ENCODE data around the gene ZNF426. TPM values are rescaled to one million over a fixed set of nuclear protein-coding genes. Genes with fewer than 3 reads are reported as not detected.
"Not testable (repeated sequence)": the region's sequence is repeated elsewhere in the genome, so short reads cannot be mapped to it uniquely, and the experiment has no call there.

Gene ZNF426
- total RNA-seq, result 15.7 to 21.7 TPM (median 17.0 TPM) in 3 replicates
- long read RNA-seq, full-length matches to known transcripts, result 3 of 9 reads
- long read RNA-seq, partial matches to known transcripts, result 4 of 9 reads
- long read RNA-seq, other reads (novel, unspliced or antisense), result 2 of 9 reads

DNA sequence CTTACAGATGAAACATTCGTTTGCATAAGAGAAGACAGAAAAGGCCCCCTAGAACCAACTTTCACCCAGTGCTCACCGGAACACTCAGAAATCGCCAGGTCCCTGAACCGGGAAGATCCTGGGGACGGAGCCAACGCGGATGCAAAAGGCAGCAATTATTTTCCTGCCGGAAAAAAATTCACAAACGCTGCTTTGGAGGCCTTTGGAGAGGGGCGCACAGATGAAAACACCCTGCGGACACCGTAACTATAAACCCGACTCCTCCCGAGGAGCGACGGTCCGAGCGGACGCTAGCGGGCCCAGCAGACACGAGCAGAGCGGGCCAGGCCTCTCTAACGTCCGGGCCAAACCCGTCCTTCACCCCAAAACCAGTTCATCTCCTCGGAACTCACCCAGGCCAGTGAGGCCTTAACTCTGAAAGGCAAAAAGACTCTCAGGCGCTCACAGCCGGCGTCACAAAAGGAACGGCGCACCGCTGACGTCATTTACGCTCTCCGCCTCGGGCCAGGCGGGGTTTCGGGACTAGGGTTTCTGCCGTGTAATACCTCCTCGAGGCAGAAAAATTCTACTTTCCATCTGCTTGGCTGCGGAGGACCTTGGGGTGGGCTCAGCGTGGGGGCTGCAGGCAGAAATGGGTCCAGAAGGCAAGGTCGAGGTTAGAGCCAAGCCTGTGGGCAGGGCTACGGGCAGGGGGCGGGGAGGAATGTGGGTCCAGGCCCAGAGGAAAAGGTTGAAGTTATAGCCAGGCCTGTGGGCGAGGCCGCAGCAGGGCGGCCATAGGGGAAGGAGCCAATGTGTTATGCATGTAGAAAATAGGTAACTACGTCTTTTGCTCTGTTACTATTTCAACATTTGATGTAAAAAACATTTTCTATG lies at the start of gene ZNF426:
ZNF426 (minus strand) TSS at position 463 of the 876 bp plus-strand sequence. CDS start 2,413 bp downstream, outside the sequence.
- H3K4me3 Mint-ChIP-seq (ENCODE audit: unreplicated experiment), result peak within 1 kb of the TSS; percentile 94
- peaks cover 23% of the 10 kb centered on the region for H3K4me1 Mint-ChIP-seq (ENCODE audit: low read depth)
- H3K27me3 Mint-ChIP-seq (ENCODE audit: low read depth), result no peaks in the 10 kb centered on the region
- DNase-seq (ENCODE audit: low spot score), result peak; percentile 94
- peaks cover 40% of the 10 kb centered on the region for H3K9me3 Mint-ChIP-seq (ENCODE audit: low read depth)
- H3K36me3 Mint-ChIP-seq (ENCODE audit: low read depth), result peaks cover 47% of the 10 kb centered on the region
- H3K27ac Mint-ChIP-seq (ENCODE audit: unreplicated experiment), result peak within 1 kb of the TSS; percentile 100
- no peak for TF ChIP-seq CTCF (IDR thresholded peaks at IDR 0.05)

DNA sequence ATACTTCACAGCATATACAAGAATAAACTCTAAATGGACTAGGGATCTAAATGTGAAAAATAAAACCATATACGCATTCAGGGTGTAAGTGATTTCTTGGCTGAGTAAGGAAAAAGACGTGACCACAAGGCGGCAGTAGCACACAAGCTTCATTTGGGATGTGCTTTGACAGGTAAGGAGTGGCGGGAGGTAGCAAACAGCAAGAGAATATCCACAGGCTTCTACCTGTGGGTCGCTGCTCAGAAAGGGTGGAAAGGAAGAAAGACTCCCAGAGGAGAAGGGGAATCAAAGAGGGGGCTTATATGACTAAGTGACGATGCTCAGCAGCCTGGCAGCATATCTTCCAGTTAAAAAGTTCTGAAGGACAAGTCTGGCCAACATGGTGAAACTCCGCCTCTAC lies 48.3 kb upstream of the ZNF426 start:
- DNase-seq (ENCODE audit: low spot score), result no peak
- no peaks in the 10 kb centered on the region for H3K9me3 Mint-ChIP-seq (ENCODE audit: low read depth)
- H3K27ac Mint-ChIP-seq (ENCODE audit: unreplicated experiment), result no peak overlapping the region
- H3K4me1 Mint-ChIP-seq (ENCODE audit: low read depth), result peaks cover 14% of the 10 kb centered on the region
- no peak overlapping the region for H3K4me3 Mint-ChIP-seq (ENCODE audit: unreplicated experiment)
- H3K36me3 Mint-ChIP-seq (ENCODE audit: low read depth), result peaks cover 3% of the 10 kb centered on the region
- H3K27me3 Mint-ChIP-seq (ENCODE audit: low read depth), result peaks cover 8% of the 10 kb centered on the region
- TF ChIP-seq CTCF (IDR thresholded peaks at IDR 0.05), result peak; percentile 86

GRCh38 chr19:9584073-9584833 lies 45.8 kb upstream of the ZNF426 start, which contains the start of gene ZNF121:
Gene ZNF121 (minus strand): TSS chr19:9584504. CDS start chr19:9568097, 16,407 bp downstream.
- peak within 1 kb of the TSS; percentile 98 for H3K27ac Mint-ChIP-seq (ENCODE audit: unreplicated experiment)
- H3K27me3 Mint-ChIP-seq (ENCODE audit: low read depth), result peaks cover 6% of the 10 kb centered on the region
- peak within 1 kb of the TSS; percentile 91 for H3K4me3 Mint-ChIP-seq (ENCODE audit: unreplicated experiment)
- no peak for TF ChIP-seq CTCF (IDR thresholded peaks at IDR 0.05)
- H3K36me3 Mint-ChIP-seq (ENCODE audit: low read depth), result peaks cover 7% of the 10 kb centered on the region
- peaks cover 27% of the 10 kb centered on the region for H3K4me1 Mint-ChIP-seq (ENCODE audit: low read depth)
- H3K9me3 Mint-ChIP-seq (ENCODE audit: low read depth), result no peaks in the 10 kb centered on the region
- no peak for DNase-seq (ENCODE audit: low spot score)

- H3K27ac Mint-ChIP-seq (ENCODE audit: unreplicated experiment), result peak overlapping the region; percentile 72
- H3K27me3 Mint-ChIP-seq (ENCODE audit: low read depth); H3K9me3 Mint-ChIP-seq (ENCODE audit: low read depth); DNase-seq (ENCODE audit: low spot score): not testable (repeated sequence)
- peaks cover 17% of the 10 kb centered on the region for H3K36me3 Mint-ChIP-seq (ENCODE audit: low read depth)
- peaks cover 32% of the 10 kb centered on the region for H3K4me1 Mint-ChIP-seq (ENCODE audit: low read depth)
- H3K4me3 Mint-ChIP-seq (ENCODE audit: unreplicated experiment), result peak overlapping the region; percentile 47
Observed at GRCh38 chr19:9582081-9582725, 43.8 kb upstream of the ZNF426 start.

GRCh38 chr19:9580728-9581127 lies 42.3 kb upstream of the ZNF426 start:
- H3K36me3 Mint-ChIP-seq (ENCODE audit: low read depth), result peaks cover 20% of the 10 kb centered on the region
- no peak for TF ChIP-seq CTCF (IDR thresholded peaks at IDR 0.05)
- H3K27me3 Mint-ChIP-seq (ENCODE audit: low read depth), result no peaks in the 10 kb centered on the region
- no peak for DNase-seq (ENCODE audit: low spot score)
- peaks cover 22% of the 10 kb centered on the region for H3K9me3 Mint-ChIP-seq (ENCODE audit: low read depth)
- no peak overlapping the region for H3K27ac Mint-ChIP-seq (ENCODE audit: unreplicated experiment)
- H3K4me3 Mint-ChIP-seq (ENCODE audit: unreplicated experiment), result no peak overlapping the region
- H3K4me1 Mint-ChIP-seq (ENCODE audit: low read depth), result peaks cover 36% of the 10 kb centered on the region
